HEK293 (cell line): ENCODE data around the gene MYOG.

ENCODE experiments used
- CTCF ChIA-PET: fragments of 350-600 bp; formaldehyde crosslinking; extraction: SDS; loops from one replicate; lab custom pipeline; 2021; ENCODE audit warnings: antibody characterized with exemption; lab: Yijun Ruan, JAX
- POLR2A ChIA-PET: fragments of 300-600 bp; formaldehyde crosslinking; extraction: SDS; loops from one replicate; lab custom pipeline; 2020; ENCODE audit warnings: antibody characterized with exemption, inconsistent platforms; lab: Yijun Ruan, JAX
- H3K27ac ChIP-seq: fragments of 200-500 bp; sonication (Bioruptor generic); 2 replicates; pipeline ENCODE4 v1.5.1; 2014; ENCODE audit warnings: low read depth, low read length, control low read depth, inconsistent platforms; ENCODE audit errors: extremely low read depth
- H3K36me3 ChIP-seq, 2 experiments: fragments of 200-500 bp in 1 of 2; sonication (Bioruptor generic) in 1 of 2; 1 replicate in 1 of 2; 2 replicates in 1 of 2; pipeline ENCODE4 v1.5.1; 2014 to 2017; ENCODE audit warnings: inconsistent platforms in 2 of 2, low read length in 2 of 2; ENCODE audit not compliant: control insufficient read depth in 2 of 2, insufficient read depth in 1 of 2
- H3K4me1 ChIP-seq: fragments of 200-500 bp; sonication (Bioruptor generic); 2 replicates; pipeline ENCODE4 v1.5.1; 2014; ENCODE audit warnings: mild to moderate bottlenecking, low read length, inconsistent platforms; ENCODE audit not compliant: control insufficient read depth, insufficient read depth
- H3K4me3 ChIP-seq: 2 replicates; pipeline ENCODE4 v1.5.1; 2011; ENCODE audit warnings: low read depth, mild to moderate bottlenecking, control low read depth, low read length, moderate library complexity
- H3K9me3 ChIP-seq: fragments of 200-500 bp; sonication (Bioruptor generic); 2 replicates; pipeline ENCODE4 v1.5.1; 2014; ENCODE audit warnings: low read depth, low read length, inconsistent platforms; ENCODE audit not compliant: control insufficient read depth, insufficient read depth
- FEZF1 ChIP-seq: fragments of 450-650 bp; formaldehyde crosslinking; IDR thresholded peaks from 2 replicates; pipeline ENCODE4 v1.5.1; 2016; ENCODE audit warnings: missing biosample characterization, missing genetic modification characterization
- HOXC10 ChIP-seq: sonication (generic); formaldehyde crosslinking; IDR thresholded peaks from 2 replicates; pipeline ENCODE4 v1.8.1; 2023; ENCODE audit warnings: mild to moderate bottlenecking, missing genetic modification reagents
- HOXD13 ChIP-seq: sonication (generic); formaldehyde crosslinking; IDR thresholded peaks from 2 replicates; pipeline ENCODE4 v1.8.0; 2022; ENCODE audit warnings: missing genetic modification reagents, borderline replicate concordance
- KLF10 ChIP-seq: fragments of 450-650 bp; IDR thresholded peaks from 2 replicates; pipeline ENCODE4 v1.5.1; 2018; ENCODE audit warnings: missing biosample characterization, mild to moderate bottlenecking, missing genetic modification characterization
- PRDM1 ChIP-seq: fragments of 450-650 bp; formaldehyde crosslinking; IDR thresholded peaks from 2 replicates; pipeline ENCODE4; 2016; ENCODE audit warnings: missing biosample characterization, missing genetic modification characterization
- TCF7L2 ChIP-seq: IDR thresholded peaks from 2 replicates; pipeline ENCODE4 v1.6.1; 2011; ENCODE audit warnings: low read depth, mild to moderate bottlenecking, inconsistent platforms, low read length, moderate library complexity, borderline replicate concordance
- ZNF112 ChIP-seq: fragments of 450-650 bp; formaldehyde crosslinking; IDR thresholded peaks from 2 replicates; pipeline ENCODE4 v1.5.0; 2017; ENCODE audit warnings: missing biosample characterization, missing genetic modification characterization
- ZNF280C ChIP-seq: fragments of 450-650 bp; formaldehyde crosslinking; IDR thresholded peaks from 2 replicates; pipeline ENCODE4 v1.5.1; 2016; ENCODE audit warnings: missing biosample characterization, missing genetic modification characterization
- ZNF416 ChIP-seq: fragments of 450-650 bp; formaldehyde crosslinking; IDR thresholded peaks from 2 replicates; pipeline ENCODE4 v1.5.1; 2016; ENCODE audit warnings: missing biosample characterization, missing genetic modification characterization
- ZNF433 ChIP-seq: fragments of 450-650 bp; formaldehyde crosslinking; IDR thresholded peaks from 2 replicates; pipeline ENCODE4 v1.5.1; 2016; ENCODE audit warnings: missing biosample characterization, missing genetic modification characterization, low read depth
- ZNF501 ChIP-seq: fragments of 450-650 bp; formaldehyde crosslinking; IDR thresholded peaks from 2 replicates; pipeline ENCODE4 v1.5.1; 2016; ENCODE audit warnings: missing biosample characterization, missing genetic modification characterization
- ZNF510 ChIP-seq: fragments of 450-650 bp; formaldehyde crosslinking; IDR thresholded peaks from 2 replicates; pipeline ENCODE4 v1.5.1; 2018; ENCODE audit warnings: mild to moderate bottlenecking, missing genetic modification characterization, missing biosample characterization; ENCODE audit not compliant: insufficient replicate concordance
- ZNF624 ChIP-seq: fragments of 450-650 bp; formaldehyde crosslinking; IDR thresholded peaks from 2 replicates; pipeline ENCODE4 v1.5.1; 2017; ENCODE audit warnings: missing biosample characterization, missing genetic modification characterization
- ZNF645 ChIP-seq: fragments of 450-650 bp; formaldehyde crosslinking; IDR thresholded peaks from 2 replicates; pipeline ENCODE4; 2016; ENCODE audit warnings: missing biosample characterization, missing genetic modification characterization
- ZNF768 ChIP-seq: fragments of 450-650 bp; formaldehyde crosslinking; IDR thresholded peaks from 2 replicates; pipeline ENCODE4 v1.5.1; 2018; ENCODE audit warnings: missing biosample characterization, mild to moderate bottlenecking, missing genetic modification characterization
- ZNF837 ChIP-seq: fragments of 450-650 bp; formaldehyde crosslinking; IDR thresholded peaks from 2 replicates; pipeline ENCODE4 v1.5.1; 2016; ENCODE audit warnings: missing biosample characterization, missing genetic modification characterization
- TF ChIP-seq, protein P1 (sequence below): fragments of 450-650 bp; formaldehyde crosslinking; IDR thresholded peaks from 2 replicates; pipeline ENCODE4 v1.5.1; 2016; ENCODE audit warnings: missing biosample characterization, missing genetic modification characterization, borderline replicate concordance
- TF ChIP-seq, protein P2 (sequence below): fragments of 450-650 bp; formaldehyde crosslinking; IDR thresholded peaks from 2 replicates; pipeline ENCODE4 v1.5.1; 2016; ENCODE audit warnings: missing biosample characterization, missing genetic modification characterization

Gene MYOG

DNA sequence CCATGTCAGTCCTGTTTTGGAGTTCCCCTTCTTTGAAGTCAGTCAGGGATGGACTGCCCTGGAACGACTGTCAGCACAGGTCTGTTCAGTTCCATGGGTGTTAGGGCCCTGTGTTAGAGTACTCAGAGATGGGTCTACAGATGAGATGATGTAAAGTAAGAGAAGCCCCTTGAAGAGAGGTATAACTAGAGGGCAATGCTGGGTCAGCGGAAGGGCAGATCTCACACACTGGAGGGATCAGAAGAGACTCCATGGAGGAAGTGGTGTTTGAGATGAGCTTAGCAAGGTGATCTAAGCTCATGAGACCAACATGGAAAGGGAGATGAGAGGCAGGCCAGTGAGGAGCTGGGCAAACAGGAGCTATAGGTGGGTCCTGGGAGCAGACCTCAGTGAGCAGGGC, 51.9 kb downstream of the MYOG start:
- ChIA-PET POLR2A (no interaction called here), CTCF (interaction anchor here (0.6 to 23.3 kb wide), 7 partner anchors 12 to 233 kb away, joined by 3 to 526 read pairs (median 3); no protein-coding TSS in a partner anchor)
- Histone ChIP-seq H3K36me3 (no peaks in the 10 kb centered on the region), H3K4me3 (no peak overlapping the region), H3K9me3 (no peaks in the 10 kb centered on the region), H3K27ac (no peak overlapping the region), H3K4me1 (no peaks in the 10 kb centered on the region)
- TF ChIP-seq FEZF1 (no peak), ZNF645 (tag by site-specific recombination) (no peak), ZNF112 (tag by site-specific recombination) (no peak), ZNF768 (tag by site-specific recombination) (no peak), ZNF280C (tag by site-specific recombination) (no peak), HOXD13 (CRISPR knock-in tag) (no peak), PRDM1 (tag by site-specific recombination) (no peak), ZNF624 (tag by site-specific recombination) (no peak), ZNF501 (no peak), ZNF433 (tag by site-specific recombination) (no peak), HOXC10 (CRISPR knock-in tag) (no peak), TCF7L2 (no peak), KLF10 (no peak), ZNF510 (tag by site-specific recombination) (no peak), ZNF837 (tag by site-specific recombination) (no peak), ZNF416 (tag by site-specific recombination) (no peak)
- TF ChIP-seq, protein P1, sequence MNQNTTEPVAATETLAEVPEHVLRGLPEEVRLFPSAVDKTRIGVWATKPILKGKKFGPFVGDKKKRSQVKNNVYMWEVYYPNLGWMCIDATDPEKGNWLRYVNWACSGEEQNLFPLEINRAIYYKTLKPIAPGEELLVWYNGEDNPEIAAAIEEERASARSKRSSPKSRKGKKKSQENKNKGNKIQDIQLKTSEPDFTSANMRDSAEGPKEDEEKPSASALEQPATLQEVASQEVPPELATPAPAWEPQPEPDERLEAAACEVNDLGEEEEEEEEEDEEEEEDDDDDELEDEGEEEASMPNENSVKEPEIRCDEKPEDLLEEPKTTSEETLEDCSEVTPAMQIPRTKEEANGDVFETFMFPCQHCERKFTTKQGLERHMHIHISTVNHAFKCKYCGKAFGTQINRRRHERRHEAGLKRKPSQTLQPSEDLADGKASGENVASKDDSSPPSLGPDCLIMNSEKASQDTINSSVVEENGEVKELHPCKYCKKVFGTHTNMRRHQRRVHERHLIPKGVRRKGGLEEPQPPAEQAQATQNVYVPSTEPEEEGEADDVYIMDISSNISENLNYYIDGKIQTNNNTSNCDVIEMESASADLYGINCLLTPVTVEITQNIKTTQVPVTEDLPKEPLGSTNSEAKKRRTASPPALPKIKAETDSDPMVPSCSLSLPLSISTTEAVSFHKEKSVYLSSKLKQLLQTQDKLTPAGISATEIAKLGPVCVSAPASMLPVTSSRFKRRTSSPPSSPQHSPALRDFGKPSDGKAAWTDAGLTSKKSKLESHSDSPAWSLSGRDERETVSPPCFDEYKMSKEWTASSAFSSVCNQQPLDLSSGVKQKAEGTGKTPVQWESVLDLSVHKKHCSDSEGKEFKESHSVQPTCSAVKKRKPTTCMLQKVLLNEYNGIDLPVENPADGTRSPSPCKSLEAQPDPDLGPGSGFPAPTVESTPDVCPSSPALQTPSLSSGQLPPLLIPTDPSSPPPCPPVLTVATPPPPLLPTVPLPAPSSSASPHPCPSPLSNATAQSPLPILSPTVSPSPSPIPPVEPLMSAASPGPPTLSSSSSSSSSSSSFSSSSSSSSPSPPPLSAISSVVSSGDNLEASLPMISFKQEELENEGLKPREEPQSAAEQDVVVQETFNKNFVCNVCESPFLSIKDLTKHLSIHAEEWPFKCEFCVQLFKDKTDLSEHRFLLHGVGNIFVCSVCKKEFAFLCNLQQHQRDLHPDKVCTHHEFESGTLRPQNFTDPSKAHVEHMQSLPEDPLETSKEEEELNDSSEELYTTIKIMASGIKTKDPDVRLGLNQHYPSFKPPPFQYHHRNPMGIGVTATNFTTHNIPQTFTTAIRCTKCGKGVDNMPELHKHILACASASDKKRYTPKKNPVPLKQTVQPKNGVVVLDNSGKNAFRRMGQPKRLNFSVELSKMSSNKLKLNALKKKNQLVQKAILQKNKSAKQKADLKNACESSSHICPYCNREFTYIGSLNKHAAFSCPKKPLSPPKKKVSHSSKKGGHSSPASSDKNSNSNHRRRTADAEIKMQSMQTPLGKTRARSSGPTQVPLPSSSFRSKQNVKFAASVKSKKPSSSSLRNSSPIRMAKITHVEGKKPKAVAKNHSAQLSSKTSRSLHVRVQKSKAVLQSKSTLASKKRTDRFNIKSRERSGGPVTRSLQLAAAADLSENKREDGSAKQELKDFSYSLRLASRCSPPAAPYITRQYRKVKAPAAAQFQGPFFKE (tag by site-specific recombination), result no peak
- TF ChIP-seq, protein P2, sequence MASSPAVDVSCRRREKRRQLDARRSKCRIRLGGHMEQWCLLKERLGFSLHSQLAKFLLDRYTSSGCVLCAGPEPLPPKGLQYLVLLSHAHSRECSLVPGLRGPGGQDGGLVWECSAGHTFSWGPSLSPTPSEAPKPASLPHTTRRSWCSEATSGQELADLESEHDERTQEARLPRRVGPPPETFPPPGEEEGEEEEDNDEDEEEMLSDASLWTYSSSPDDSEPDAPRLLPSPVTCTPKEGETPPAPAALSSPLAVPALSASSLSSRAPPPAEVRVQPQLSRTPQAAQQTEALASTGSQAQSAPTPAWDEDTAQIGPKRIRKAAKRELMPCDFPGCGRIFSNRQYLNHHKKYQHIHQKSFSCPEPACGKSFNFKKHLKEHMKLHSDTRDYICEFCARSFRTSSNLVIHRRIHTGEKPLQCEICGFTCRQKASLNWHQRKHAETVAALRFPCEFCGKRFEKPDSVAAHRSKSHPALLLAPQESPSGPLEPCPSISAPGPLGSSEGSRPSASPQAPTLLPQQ (tag by site-specific recombination), result no peak
